A673 (cell line): ENCODE measurements around the gene SALL1. TPM values are rescaled to one million over a fixed set of nuclear protein-coding genes. Genes with fewer than 3 reads are reported as not detected.

Experiments
- BruUV-seq: library from RNA; stranded (reverse); fragments of 400-500 nt; replicated peaks from 2 replicates; lab custom pipeline; 2021; lab: Mats Ljungman, UMichigan
- CTCF ChIA-PET: fragments of 300-600 bp; sonication (Branson Sonifier 250); formaldehyde crosslinking; loops from one replicate; lab custom pipeline; 2022; ENCODE audit warnings: antibody characterized with exemption; lab: Charles Lee
- POLR2A ChIA-PET: fragments of 300-600 bp; sonication (Branson Sonifier 250); formaldehyde crosslinking; loops from one replicate; lab custom pipeline; 2022; ENCODE audit warnings: antibody characterized with exemption; ENCODE audit not compliant: low non-redundant PET; lab: Charles Lee
- DNase-seq: peaks from one replicate; pipeline ENCODE4 v3.0.0-alpha.2; 2015; ENCODE audit warnings: low spot score
- H3K27ac ChIP-seq: fragments of 200-600 bp; sonication (generic); 2 replicates; pipeline ENCODE4 v1.5.1; 2016; ENCODE audit warnings: mixed run types, low read depth, mild to moderate bottlenecking, mixed read lengths, antibody characterized with exemption, low read length; ENCODE audit not compliant: poor library complexity, severe bottlenecking
- H3K27me3 ChIP-seq: fragments of 200-600 bp; sonication (generic); replicated peaks from 2 replicates; pipeline ENCODE4 v1.6.1; 2017; ENCODE audit warnings: mixed run types, low read depth, mild to moderate bottlenecking, mixed read lengths, antibody characterized with exemption, low read length; ENCODE audit not compliant: insufficient read depth, poor library complexity
- H3K36me3 ChIP-seq: fragments of 200-600 bp; sonication (generic); 2 replicates; pipeline ENCODE4 v1.6.1; 2016; ENCODE audit warnings: mixed run types, mild to moderate bottlenecking, mixed read lengths, antibody characterized with exemption, low read length; ENCODE audit not compliant: insufficient read depth, poor library complexity, severe bottlenecking
- H3K4me1 ChIP-seq: fragments of 200-600 bp; sonication (generic); 2 replicates; pipeline ENCODE4 v1.6.1; 2017; ENCODE audit warnings: mixed run types, mild to moderate bottlenecking, mixed read lengths, antibody characterized with exemption, low read length; ENCODE audit not compliant: insufficient read depth, poor library complexity, severe bottlenecking
- H3K4me3 ChIP-seq: fragments of 200-600 bp; sonication (generic); 2 replicates; pipeline ENCODE4 v1.5.1; 2016; ENCODE audit warnings: low read depth, mixed run types, mild to moderate bottlenecking, mixed read lengths, low read length; ENCODE audit not compliant: poor library complexity, severe bottlenecking
- H3K9me3 ChIP-seq: fragments of 200-600 bp; sonication (generic); 2 replicates; pipeline ENCODE4 v1.6.1; 2016; ENCODE audit warnings: mixed run types, low read depth, mild to moderate bottlenecking, mixed read lengths, antibody characterized with exemption, low read length; ENCODE audit not compliant: poor library complexity, severe bottlenecking
- CTCF ChIP-seq: fragments of 300-800, 200-600 bp; sonication (generic); conservative IDR thresholded peaks from 2 replicates; pipeline ENCODE4 v1.5.1; 2017; ENCODE audit warnings: low read depth, mild to moderate bottlenecking, antibody characterized with exemption, low read length, moderate library complexity, mixed read lengths
- EZH2 ChIP-seq: fragments of 200-600 bp; sonication (generic); IDR thresholded peaks from 2 replicates; pipeline ENCODE4 v1.6.1; 2017; ENCODE audit warnings: borderline replicate concordance, low read depth, mild to moderate bottlenecking, mixed read lengths, antibody characterized with exemption, low read length; ENCODE audit not compliant: poor library complexity, severe bottlenecking
- intact Hi-C: fragments of 100-400 bp; cut with micrococcal nuclease; formaldehyde crosslinking; loops from one replicate; pipeline ENCODE4 v1.10.0; 2022; ENCODE audit not compliant: unreplicated experiment
- total RNA-seq: library from RNA; stranded (reverse); gene quantifications from 2 replicates; pipeline ENCODE4 v1.2.3, GENCODE V29; 2021

SALL1 gene
- total RNA-seq, 1 experiment from 2014 or later: 24.8 TPM

DNA sequence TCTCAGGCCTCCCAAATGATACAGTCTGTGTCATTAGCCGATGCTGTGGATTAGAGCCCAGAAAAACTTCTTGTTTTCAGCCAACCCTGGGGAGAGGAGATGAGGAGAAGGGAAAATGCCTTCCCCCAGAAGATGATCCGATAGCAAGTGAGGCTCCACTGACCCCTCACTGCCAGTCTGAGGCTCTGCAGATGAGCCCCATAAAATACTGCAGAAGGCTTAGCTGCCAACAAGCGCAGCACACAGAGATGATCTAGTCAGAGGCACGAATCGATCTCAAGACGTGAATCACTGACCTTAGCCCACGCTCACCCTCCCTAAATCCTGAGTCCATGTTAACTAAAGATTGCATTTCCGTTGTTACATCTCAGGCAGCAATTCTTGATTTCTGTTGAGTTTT lies 31.5 kb downstream of the SALL1 start:
- no peak for DNase-seq

DNA sequence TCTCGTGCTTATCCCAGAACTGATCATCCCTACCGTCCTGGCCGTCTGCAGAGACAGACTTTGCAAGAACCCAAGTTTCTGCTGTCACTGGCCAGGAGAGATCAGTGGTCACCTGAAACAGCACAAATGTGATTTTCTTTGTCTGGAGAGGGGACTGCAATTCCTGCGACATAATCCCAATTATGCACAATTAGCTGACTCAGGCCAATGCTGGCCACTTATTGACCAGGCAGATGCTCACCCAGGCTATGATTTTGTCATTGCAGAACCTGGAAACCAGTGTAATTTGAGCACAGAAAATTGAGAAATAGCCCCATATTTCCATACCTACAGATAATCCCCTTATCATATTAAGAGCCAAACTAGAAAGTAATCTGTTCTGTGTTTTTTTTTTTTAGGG lies 34.7 kb downstream of the SALL1 start:
- ChIA-PET POLR2A (no interaction called here), CTCF (no interaction called here)
- Histone ChIP-seq H3K27me3 (peaks cover 67% of the 10 kb centered on the region), H3K4me1 (peaks cover 10% of the 10 kb centered on the region), H3K4me3 (no peak overlapping the region), H3K36me3 (no peaks in the 10 kb centered on the region), H3K27ac (no peak overlapping the region), H3K9me3 (no peaks in the 10 kb centered on the region)
- BruUV-seq: no TSS peak
- no peak for DNase-seq
- no peak for TF ChIP-seq EZH2
- TF ChIP-seq CTCF: no peak
- intact Hi-C loops: no loop called here

More for the DNA sequence above, 31.5 kb downstream of the SALL1 start:
- H3K9me3 ChIP-seq: no peaks in the 10 kb centered on the region
- POLR2A ChIA-PET: no interaction called here
- H3K4me1 ChIP-seq: peaks cover 4% of the 10 kb centered on the region
- TF ChIP-seq EZH2 (no peak), CTCF (no peak)
- BruUV-seq: no TSS peak
- intact Hi-C loops: no loop called here
- peaks cover 35% of the 10 kb centered on the region for H3K27me3 ChIP-seq
- H3K27ac ChIP-seq: no peak overlapping the region
- CTCF ChIA-PET: no interaction called here
- H3K4me3 ChIP-seq: no peak overlapping the region
- no peaks in the 10 kb centered on the region for H3K36me3 ChIP-seq

- intact Hi-C loops: no loop called here
- H3K4me1 ChIP-seq: peaks cover 9% of the 10 kb centered on the region
- ChIA-PET POLR2A (no interaction called here), CTCF (no interaction called here)
- no peaks in the 10 kb centered on the region for H3K36me3 ChIP-seq
- no peak overlapping the region for H3K4me3 ChIP-seq
- H3K27ac ChIP-seq: no peak overlapping the region
- no peak for TF ChIP-seq EZH2
- TF ChIP-seq CTCF: no peak
- BruUV-seq: no TSS peak
- peaks cover 60% of the 10 kb centered on the region for H3K27me3 ChIP-seq
- H3K9me3 ChIP-seq: no peaks in the 10 kb centered on the region
- no peak for DNase-seq
Observed at GRCh38 chr16:51114382-51114781, 36.7 kb downstream of the SALL1 start.
